DND-41 (cell line): ENCODE results near the gene NUMA1.

Source experiments
- EZH2 ChIP-seq: IDR thresholded peaks from 3 replicates; pipeline ENCODE4 v1.6.1; 2012; ENCODE audit warnings: borderline replicate concordance, low read depth, mild to moderate bottlenecking, moderate library complexity, low read length, inconsistent platforms; ENCODE audit not compliant: severe bottlenecking
- TF ChIP-seq, protein P1 (sequence below): IDR thresholded peaks from 2 replicates; pipeline ENCODE4 v1.5.1; 2012; ENCODE audit warnings: borderline replicate concordance, low read length, moderate library complexity, mild to moderate bottlenecking; ENCODE audit not compliant: poor library complexity, severe bottlenecking; ENCODE audit errors: extremely low read depth

DNA sequence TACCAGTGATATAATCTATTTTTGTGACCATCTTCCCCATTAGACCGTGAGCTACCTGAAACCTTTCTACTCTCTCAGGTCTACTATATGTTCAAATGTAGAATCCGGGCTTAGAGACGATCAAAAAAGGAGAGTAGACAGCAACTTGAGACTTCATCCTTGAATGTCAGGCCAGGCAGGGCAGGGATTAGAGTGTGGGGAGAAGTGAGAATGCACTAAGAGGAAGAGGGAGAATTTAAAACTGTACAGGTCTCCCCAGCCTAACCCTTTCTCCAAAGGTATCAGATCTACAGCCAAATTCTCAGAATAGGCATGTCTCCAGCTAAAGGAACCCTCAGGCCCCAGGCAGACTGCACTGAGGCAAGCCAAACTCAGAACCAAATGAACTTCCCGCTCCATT lies 21.8 kb upstream of the NUMA1 start:
- TF ChIP-seq, protein P1, sequence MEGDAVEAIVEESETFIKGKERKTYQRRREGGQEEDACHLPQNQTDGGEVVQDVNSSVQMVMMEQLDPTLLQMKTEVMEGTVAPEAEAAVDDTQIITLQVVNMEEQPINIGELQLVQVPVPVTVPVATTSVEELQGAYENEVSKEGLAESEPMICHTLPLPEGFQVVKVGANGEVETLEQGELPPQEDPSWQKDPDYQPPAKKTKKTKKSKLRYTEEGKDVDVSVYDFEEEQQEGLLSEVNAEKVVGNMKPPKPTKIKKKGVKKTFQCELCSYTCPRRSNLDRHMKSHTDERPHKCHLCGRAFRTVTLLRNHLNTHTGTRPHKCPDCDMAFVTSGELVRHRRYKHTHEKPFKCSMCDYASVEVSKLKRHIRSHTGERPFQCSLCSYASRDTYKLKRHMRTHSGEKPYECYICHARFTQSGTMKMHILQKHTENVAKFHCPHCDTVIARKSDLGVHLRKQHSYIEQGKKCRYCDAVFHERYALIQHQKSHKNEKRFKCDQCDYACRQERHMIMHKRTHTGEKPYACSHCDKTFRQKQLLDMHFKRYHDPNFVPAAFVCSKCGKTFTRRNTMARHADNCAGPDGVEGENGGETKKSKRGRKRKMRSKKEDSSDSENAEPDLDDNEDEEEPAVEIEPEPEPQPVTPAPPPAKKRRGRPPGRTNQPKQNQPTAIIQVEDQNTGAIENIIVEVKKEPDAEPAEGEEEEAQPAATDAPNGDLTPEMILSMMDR, result no peak
- no peak for TF ChIP-seq EZH2
